ENCODE measurements around the gene MMP24OS.

DNA sequence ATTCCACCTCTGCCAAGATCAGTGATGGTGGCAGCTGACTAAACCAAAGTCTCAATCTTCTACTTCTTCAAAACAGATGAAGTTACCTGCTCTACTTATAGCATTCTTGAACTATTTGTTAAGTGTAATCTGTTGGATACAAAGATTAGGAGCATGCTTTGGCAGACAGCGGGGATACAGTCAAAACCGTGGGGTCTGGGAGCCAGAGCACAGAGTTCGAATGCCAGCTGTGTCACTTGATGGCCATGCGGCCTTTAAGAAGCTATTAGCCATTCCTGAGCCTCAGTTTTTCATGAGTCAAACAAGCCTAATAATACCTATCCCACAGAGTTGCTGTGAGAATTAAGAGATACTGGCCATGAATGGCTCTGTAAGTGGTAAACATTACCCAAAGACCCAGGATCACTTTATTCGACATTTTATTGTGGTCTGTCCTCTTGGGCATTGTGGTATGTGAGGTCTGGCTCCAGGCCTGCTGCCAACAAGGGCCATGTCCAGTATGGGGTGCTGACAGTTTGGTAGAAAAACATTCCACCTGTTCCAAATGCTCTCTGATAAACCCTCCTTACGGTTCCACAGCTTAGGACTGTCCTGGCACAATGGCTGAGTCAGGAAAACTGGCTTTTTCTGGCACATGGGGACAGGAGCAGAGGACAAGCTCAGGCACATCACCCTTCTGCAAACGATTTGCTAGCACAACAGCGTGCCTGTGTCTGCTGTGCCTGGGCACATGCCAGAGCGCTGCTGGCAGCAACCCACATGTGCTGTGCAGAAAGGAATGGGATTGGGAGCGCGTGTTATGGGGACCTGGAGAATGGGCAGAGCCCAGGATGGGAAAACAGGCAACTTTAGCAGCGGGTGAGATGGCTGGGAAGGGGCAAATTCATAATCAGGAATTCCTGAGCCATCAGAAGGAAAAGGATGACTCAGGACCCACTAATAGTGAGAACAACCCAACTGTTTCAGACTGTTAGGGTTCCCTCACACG lies 30.0 kb upstream of the MMP24OS start:
- TF ChIP-seq POLR2A (IDR thresholded peaks at IDR 0.05) = no peak
- TF ChIP-seq, protein P1, sequence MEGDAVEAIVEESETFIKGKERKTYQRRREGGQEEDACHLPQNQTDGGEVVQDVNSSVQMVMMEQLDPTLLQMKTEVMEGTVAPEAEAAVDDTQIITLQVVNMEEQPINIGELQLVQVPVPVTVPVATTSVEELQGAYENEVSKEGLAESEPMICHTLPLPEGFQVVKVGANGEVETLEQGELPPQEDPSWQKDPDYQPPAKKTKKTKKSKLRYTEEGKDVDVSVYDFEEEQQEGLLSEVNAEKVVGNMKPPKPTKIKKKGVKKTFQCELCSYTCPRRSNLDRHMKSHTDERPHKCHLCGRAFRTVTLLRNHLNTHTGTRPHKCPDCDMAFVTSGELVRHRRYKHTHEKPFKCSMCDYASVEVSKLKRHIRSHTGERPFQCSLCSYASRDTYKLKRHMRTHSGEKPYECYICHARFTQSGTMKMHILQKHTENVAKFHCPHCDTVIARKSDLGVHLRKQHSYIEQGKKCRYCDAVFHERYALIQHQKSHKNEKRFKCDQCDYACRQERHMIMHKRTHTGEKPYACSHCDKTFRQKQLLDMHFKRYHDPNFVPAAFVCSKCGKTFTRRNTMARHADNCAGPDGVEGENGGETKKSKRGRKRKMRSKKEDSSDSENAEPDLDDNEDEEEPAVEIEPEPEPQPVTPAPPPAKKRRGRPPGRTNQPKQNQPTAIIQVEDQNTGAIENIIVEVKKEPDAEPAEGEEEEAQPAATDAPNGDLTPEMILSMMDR (IDR thresholded peaks at IDR 0.05) = no peak

Data from sigmoid colon (tissue), 3 donors.